HG03457 (cell line): ENCODE data around the gene TMEM258.

ENCODE experiments used
- ATAC-seq: cut with Tn5 transposase; IDR thresholded peaks from one replicate; pipeline ENCODE4 v1.9.1; 2021; ENCODE audit warnings: moderate number of reproducible peaks; ENCODE audit not compliant: unreplicated experiment

The TMEM258 gene

GRCh38 chr11:61792310-61793082 lies at the start of gene TMEM258, which contains the start of gene FEN1:
Gene TMEM258, minus strand, starts transcription at chr11:61792599. Its CDS starts 41 bp downstream, at chr11:61792558.
Gene FEN1, plus strand, starts transcription at chr11:61792911. Its CDS starts 2,451 bp downstream, at chr11:61795362.
- peak; percentile 72 for ATAC-seq

GRCh38 chr11:61841636-61842527 lies 49.5 kb upstream of the TMEM258 start:
- ATAC-seq, result no peak

DNA sequence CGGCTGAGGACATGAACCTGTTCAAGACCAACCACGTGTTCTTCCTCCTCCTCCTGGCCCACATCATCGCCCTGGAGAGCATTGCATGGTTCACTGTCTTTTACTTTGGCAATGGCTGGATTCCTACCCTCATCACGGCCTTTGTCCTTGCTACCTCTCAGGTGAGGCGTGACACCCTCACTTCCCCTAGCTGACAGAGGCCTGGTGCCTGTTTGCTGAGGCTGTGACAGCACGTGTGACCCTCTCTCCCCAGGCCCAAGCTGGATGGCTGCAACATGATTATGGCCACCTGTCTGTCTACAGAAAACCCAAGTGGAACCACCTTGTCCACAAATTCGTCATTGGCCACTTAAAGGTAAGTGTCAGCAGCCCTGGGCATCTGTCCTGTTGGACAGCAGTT lies 48.0 kb upstream of the TMEM258 start:
- no peak for ATAC-seq

GRCh38 chr11:61839742-61840141 lies 47.3 kb upstream of the TMEM258 start:
- ATAC-seq, result no peak

DNA sequence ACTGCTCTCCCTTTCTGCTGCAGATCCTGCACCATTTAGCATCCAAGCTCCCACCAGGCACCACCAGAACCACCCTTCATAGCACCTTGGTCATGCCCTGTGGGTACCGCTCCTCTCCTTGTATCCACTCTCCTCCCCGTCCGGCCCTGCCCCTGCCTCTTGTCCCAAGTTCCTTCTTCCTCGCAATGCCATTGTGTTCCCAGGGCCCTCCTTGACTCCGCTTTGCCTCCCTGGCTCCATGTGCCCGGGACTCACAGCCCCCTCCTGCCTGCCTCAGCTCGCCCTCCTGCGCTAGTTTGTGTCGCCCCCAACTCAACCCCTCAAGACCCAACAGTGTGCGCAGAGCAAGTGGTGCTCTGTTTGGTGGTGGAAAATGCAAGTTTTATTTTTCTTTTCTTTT lies 46.5 kb upstream of the TMEM258 start:
- no peak for ATAC-seq

DNA sequence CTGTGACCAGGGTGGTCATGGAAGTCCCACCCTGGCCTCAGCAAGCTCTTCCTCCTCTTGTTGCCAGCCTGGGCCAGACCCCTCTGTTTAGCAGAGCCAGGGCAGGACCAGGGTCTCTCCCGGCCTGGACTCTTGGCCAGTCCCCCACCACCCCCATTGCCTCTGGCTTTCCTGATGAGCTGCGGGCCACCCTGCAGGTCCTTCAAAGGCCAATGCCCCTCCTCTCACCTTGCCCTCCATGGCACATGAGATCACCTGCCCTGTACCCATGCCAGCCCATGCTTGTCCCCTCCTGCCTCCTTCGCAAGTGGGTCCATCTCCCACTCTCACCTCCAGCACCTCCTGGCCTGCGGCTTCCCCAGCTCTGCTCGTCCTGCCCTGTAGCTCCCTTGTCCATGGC lies 46.1 kb upstream of the TMEM258 start:
- no peak for ATAC-seq

DNA sequence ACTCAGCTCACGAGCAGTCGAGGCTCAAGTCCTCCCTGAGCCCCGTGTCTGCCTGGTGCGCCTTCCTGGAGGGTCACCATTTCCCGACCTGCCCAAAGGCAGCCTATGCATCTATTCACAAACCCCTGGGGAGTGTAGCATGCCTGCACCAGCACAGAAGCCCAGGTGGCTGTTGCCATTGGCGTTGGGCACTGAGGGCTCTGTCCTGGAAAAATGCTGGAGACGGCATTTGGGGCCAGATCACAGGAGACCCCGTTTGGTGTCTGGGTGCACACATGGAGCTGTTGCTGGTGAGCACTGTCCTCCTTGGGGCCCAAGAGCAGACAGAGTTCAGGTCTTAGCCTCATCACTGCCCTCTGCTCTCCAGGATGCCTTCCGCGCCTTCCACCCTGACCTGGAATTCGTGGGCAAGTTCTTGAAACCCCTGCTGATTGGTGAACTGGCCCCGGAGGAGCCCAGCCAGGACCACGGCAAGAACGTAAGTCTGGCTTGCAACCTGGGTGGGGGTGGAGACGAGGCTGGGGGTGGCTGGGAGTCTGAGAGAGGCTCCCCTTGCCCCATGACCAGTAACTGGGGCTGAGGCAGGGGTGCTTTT lies 45.1 kb upstream of the TMEM258 start:
- no peak for ATAC-seq

- ATAC-seq, result no peak
Measured at GRCh38 chr11:61836193-61836592, 43.8 kb upstream of the TMEM258 start.

GRCh38 chr11:61834278-61835048 lies 42.1 kb upstream of the TMEM258 start:
- peak; percentile 80 for ATAC-seq

- ATAC-seq, result no peak
Measured at GRCh38 chr11:61833926-61834277, 41.5 kb upstream of the TMEM258 start.

DNA sequence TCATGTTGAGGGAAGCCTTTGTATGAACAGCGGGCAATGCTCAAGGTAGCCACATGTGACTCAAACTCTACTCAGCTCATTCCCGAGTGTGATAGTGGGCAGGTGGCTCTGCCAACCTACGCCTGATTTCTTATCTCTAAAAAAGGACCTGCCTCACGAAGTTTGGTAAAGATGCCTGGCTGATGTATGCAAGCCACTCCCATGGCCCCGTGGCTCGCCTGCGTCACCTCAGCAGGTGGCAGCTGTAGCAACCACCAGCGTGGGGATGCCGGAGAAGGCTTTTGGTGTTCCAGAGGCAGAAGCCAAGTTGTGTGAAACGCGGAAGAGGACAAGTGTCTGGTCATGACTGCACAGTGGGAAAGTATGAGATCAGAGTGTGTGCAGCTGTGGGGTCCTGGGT lies 41.1 kb upstream of the TMEM258 start:
- ATAC-seq, result no peak

DNA sequence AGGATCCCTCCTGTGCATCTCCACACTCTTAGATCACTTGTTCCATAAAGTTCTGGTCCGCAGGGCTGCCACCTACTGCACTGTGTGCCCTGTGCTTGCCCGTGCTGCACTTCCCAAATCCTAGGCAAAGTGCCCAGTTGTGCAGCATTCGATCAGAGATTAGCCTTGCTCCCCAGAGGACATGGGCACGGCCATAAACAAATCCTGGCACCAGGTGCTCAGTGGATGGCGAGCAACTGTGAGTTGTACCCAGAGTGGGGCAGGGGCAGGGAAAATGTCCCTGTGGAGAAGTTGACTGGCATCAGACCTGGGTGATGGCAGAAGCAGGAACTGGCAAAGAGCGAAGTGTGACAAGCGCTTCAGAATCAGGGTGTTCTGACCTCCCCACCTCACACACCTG lies 40.4 kb upstream of the TMEM258 start:
- no peak for ATAC-seq

DNA sequence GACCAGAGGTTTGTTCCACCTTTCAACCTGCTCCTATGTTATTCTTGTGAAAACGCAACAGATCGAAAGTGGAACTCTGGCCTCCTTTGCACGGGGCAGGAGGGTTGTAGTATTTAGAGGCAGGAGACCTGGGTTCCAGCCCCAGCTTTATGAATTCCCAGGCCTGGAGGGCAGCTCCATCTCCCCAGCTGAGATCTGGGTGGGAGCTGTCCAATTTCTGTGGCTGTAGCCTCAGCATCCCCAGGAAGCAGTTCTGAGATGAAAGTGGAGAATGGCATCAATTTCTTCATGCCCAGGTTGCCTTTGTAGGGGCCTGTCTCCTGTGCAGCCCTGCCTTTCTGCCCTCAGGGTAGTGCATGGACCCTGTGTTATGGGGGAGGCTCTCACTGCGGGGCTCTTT lies 39.8 kb upstream of the TMEM258 start:
- ATAC-seq, result no peak

DNA sequence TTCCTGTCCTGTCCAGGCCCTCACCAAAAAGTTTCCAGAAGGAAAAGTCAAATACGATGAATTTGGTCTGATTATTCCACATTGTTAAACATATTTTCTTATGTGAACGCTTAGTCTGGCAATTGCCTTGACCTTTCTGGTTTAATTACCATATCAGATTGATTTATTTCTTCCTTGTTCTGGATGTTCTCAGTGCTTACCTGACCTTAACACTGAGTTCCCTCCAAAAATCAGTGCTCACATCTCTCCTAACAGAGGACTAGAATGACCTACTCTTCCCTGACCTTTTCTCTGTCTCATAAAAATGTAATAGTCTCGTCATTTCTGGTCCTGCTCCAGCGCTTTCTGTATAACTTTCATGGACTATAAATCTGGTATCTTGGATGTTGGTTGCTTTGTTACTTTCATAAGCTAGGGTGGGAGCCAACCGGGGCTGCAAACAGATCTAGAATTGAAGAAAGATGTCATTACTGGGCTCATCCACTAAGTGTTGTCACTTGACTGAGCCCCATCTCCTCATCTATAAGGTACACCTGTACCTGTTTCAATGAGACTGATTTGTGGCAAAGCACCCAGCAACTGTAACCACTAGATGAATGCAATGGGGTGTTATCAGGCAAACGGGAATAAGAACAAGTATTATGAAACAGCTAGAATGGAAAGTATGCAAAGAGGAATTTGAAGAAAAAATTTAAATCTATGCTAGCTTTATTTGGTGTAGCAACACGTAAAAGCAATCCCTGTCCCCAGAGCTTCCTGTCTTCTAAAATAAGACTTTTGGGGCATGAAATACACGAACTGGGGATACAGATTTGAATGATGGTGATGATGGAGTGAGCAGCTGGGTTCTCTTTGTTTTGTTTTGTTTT lies 38.1 kb upstream of the TMEM258 start:
- ATAC-seq, result no peak

- no peak for ATAC-seq
Measured at GRCh38 chr11:61829806-61830205, 37.4 kb upstream of the TMEM258 start.

- no peak for ATAC-seq
Measured at GRCh38 chr11:61828629-61829407, 36.4 kb upstream of the TMEM258 start.

DNA sequence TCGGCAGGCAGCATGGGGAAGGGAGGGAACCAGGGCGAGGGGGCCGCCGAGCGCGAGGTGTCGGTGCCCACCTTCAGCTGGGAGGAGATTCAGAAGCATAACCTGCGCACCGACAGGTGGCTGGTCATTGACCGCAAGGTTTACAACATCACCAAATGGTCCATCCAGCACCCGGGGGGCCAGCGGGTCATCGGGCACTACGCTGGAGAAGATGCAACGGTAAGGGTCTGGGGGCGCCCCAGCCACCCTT lies 35.9 kb upstream of the TMEM258 start:
- ATAC-seq, result peak; percentile 3

GRCh38 chr11:61827571-61828378 lies 35.4 kb upstream of the TMEM258 start, which contains the start of gene FADS2:
Gene FADS2, plus strand, starts transcription at chr11:61828300. Its CDS starts 91 bp downstream, at chr11:61828391.
- ATAC-seq, result peak; percentile 58
